Measurements from ENCODE around the gene PCDHB14.
"Not testable (repeated sequence)": the region's sequence is repeated elsewhere in the genome, so short reads cannot be mapped to it uniquely, and the experiment has no call there.

- not testable (repeated sequence) for TF ChIP-seq EP300, CTCF, POLR2A, POLR2AphosphoS5 (IDR thresholded peaks at IDR 0.05)
Observed at GRCh38 chr5:141201646-141202045, 21.5 kb upstream of the PCDHB14 start.

Measured in upper lobe of left lung (tissue), 4 donors.